ENCODE measurements around the gene NCAM1.

NCAM1 gene

DNA sequence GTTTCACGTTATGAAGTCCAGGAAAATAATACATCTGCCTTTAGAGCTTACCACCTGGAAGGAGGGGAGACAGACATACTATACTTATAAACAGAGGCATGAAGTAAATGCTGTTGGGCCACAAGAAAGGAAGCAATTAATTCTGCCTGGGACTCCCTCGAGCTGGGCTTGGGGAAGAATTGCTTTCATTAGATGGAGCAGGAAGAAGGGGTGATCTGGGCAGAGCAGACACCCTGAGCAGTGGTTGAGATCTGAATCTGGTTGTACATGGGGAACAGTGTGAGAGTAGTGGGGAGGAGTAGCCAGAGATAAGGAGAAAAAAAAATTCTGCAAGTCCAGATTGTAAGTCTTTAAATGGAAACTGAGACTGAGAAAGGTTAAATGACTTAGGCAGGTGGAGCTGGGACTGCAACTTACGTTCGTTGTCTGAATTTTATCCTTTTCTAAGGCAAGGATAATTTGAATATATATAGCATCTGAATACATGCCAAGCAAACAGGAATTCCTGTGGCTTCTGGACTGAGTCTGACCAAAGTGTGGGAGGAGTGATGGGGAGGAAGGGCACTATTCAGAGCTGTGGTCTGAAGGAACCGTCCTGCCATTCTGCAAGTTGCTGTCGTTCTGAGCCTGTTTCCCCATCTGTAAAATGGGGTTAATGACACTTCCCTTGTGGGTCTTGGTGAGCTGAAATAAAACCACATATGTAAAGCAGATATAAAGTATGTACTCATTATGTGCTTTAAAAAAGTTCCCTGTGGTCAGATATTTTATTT lies 7.9 kb downstream of the NCAM1 start:
- DNase-seq (ENCODE audit: low spot score) = no peak

DNA sequence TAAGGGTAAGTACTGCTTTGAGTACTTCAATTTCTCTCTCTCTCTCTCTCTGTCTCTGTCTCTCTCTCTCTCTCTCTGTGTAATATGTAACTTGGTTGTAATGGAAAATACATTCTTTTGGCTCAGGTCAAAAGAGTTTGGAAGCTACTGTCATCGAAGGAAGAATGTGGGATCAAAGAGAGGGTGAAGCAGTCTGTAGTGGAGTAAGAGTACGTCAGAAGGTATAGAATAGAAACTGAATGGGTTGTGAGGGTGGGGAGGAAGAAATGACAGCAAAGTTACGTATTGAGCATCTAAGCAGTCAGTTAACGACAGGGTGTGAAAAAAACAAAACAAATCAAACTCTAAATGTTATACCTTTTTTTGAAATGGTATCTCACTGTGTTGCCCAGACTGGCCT lies 10.0 kb downstream of the NCAM1 start:
- DNase-seq (ENCODE audit: low spot score) = no peak

DNA sequence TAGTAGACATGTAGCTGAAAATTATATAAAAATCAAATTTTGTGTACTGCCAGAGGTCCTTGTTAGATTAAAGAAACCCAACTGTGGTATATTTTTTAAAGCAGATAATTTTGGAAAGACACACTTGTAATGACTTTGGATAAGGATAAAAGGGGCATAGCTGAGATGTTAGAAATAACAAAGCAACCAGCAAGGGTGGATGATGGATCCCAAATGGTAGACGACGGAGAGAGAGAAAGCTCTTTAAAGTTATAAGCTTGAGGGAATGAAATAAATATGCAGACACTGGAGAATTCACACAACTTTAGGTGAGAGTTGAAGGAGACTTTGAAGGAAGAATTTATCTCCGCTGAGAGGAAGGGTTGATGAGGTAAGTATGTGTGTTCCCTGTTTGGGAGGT lies 10.6 kb downstream of the NCAM1 start:
- no peak for DNase-seq (ENCODE audit: low spot score)

DNA sequence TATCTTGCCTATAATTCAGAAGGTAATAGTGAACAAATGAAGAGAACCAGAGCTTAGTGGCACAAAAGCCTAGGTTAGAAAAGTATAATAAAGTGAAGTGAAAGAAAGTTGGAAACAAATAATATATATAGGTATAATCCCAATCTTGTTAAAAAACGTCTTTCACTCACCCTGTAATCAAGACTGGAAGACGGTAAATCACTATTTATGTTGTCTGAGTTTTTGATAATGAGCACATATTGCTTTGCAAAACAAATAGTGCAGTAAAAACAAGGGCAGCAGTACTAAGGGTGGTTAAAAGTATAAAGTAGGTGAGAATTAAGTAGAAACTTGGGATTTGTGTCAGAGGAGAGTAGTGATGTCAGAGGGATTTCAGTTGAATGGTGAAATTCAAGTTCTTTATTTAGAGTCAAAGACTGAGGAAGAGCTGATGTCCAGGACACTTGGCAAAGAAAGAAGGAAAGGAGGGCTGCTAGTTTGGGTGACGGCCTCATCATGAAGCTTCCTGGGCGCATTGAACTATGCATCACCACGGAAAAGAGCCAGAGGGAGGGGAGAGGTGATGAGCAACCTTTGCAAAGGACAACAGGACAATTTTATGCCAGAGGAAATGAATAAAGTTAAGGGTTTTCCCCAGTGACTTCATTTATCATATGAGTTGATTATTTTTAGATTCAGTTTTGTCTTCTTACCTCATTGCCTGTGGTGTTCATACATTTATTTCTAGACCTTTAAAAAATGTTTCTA lies 11.4 kb downstream of the NCAM1 start:
- DNase-seq (ENCODE audit: low spot score) = no peak

DNA sequence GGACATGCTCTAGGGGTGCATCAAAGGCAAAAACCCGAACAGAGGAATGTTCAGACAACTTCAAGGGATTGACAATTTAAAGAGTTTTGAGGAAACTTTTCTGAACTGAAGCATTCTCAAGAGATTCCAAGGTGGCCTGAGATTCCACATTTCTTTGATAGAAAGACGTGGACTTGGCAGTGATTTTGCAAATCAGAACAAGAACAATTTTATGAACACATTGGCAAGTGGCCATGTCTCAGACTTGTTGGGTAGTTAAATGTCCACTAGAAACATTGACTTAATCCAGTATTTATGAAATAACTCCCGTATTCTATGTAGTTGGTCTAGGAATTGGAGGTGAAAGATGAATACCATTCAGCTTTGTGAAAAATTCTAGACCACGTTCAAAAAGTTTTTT lies 13.8 kb downstream of the NCAM1 start:
- DNase-seq (ENCODE audit: low spot score) = no peak

DNA sequence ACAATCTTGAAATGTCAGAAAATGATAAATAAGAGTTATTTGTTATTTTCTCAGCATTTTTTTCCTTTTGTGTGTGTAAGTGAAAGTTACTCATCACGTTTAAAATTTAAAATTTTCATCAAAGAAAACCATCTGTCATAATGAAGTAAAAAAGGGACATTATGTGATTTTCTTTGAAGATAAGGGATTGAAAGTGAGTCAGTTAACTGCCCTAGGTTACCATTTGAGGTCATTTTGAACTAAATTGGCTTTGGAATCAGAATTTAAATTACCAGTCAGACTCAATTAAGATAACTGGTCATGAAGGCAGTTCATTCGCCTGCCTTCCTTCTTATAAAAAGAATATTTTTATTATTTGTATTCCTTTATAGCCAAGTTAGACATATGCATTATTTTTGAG lies 14.3 kb downstream of the NCAM1 start:
- DNase-seq (ENCODE audit: low spot score) = no peak

DNA sequence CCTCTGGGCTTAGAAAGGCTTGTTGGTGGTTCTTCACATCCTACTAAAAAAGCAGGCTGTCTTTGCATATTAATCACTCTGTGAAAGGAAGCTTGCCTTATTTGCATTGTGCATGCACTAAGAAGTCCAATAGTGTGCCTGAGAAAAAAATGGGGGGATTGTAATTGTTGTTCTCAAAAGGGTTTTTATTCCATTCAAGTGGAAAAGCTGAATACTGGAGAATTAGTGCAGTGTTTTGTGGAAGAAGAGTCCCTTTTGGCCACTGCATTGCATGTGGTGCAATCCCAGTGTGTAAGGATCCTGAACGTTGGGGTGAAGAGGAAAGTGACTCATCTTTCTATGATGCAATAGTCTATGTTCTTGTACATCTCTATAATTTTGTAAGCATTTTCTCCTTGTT lies 16.5 kb downstream of the NCAM1 start:
- DNase-seq (ENCODE audit: low spot score) = peak; percentile 93

DNA sequence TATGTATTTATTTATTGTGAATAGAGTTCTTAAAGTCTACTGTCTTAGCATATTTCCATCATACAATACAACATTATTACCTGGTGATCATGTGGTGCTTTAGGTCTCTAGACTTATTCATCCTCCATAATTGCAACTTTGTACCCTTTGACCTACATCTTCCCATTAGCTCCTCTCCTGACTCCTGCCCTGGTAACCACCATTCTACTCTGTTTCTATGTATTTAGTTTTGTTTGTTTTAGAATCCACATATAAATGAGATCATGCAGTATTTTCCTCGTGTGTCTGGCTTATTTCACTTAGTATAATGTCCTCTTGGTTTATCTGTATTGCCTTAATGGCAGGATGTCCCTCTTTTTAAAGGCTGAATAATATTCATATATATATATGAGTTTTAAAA lies 22.7 kb downstream of the NCAM1 start:
- no peak for DNase-seq (ENCODE audit: low spot score)

DNA sequence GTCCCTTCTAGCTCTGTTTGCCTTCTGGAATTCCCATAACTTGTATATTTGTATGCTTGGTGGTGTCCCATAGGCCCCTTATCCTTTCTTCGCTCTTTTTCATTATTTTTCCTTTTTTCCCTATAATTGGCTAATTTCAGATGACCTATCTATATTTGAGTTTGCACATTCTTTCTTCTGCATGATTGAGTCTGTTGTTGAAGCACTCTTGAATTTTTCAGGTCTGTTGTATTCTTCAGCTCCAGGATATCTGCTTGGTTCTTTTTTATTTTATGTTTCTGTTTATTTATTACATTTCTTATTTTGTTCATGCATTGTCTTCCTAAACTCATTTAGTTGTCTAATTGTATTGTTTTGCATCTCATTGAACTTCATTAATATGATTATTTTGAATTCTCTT lies 28.0 kb downstream of the NCAM1 start:
- DNase-seq (ENCODE audit: low spot score) = no peak

DNA sequence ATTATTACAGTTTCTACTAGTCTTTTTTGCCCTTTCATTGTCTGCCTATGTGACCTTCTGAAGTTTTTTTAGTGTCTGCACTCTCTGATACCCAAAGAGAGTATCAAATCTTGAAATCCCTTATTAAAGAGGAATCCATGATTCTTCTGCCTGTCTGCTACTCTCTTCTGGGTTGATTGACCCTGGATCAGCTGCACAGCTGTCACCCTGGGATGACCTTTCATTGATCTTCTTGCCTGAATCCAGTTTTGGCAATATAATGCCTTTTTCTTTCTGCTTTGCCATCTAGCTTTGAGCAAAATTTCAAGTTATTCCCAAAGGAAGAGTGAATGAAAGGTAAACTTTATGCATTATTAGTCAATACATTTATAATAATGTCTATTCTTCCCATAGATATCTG lies 32.6 kb downstream of the NCAM1 start:
- DNase-seq (ENCODE audit: low spot score) = no peak

DNA sequence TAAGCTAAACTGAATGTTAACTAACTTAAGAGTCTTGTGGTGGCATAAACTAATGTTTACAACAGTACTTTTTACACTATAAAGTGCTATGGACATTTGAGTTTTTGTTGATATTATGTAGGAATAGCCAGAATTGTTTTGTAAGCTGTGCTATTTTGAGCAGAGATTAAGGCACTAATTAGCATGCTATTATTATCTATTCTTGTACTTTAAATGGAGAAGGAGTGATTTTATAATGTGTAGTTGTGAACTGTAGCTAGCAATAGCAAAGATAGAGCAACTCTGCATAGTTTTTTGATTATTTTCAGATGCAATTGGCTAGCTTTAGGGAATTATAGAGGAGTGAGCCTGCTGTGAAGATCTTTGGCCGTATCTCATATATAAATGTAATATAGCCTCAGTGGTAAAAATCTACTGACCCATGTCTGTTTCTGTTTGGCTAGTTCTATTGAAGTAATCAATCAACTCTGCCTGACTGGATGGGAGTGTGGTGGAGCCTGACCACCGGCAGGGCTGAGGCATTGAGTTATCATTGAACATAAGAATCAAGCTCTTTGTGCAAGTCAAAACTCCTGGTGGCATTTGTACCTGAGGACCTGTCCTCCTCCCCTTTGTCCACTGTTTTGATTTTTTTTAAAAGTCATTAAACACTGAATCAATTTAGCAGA lies 34.3 kb downstream of the NCAM1 start:
- DNase-seq (ENCODE audit: low spot score) = no peak

DNA sequence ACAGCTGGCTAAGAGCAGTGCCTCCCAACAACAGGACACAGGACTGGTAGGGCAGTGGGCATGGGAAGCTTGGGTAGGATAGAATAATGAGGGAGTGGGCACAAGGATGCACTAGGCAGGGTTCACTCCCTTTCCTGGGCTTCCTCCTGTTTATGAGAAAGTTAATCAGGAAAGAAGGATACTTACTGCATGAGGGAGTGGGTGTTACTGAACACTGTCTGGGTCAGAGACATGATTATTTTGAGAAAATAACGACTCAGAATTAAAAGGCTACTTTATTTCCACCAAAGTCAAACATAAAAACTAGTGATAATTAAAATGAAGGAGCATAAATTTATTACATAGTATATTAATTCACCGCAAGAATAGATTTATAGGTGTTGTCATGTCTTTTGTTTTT lies 35.8 kb downstream of the NCAM1 start:
- DNase-seq (ENCODE audit: low spot score) = no peak

DNA sequence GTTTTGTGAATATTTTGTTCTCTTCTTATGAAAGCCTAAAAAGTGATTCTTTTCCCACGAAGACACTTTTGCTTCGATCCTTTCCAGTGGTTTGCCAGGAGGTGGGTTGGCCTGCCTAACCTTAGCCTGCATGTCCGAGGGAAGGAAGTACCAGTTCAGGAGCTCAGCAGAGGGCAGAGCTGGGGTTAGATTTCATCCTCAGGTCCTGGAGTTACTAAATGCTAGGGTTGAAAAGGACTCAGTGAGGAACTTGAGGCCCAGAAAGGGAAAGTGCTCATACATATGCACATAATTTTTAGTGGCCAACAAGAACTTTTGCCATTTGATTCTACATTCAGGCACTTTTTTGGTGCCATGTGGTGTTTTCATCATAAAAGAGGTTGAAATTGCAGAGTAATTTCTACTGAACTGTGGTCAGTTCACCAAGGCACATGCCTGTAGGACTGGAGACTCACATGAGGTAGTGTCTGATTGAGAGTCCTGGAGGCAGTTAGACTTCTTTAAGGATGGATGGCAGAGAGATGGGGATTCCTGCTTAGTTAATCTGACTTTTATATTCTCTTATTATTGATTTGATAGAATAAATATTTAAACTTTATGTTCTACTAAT lies 36.7 kb downstream of the NCAM1 start:
- DNase-seq (ENCODE audit: low spot score) = no peak

DNA sequence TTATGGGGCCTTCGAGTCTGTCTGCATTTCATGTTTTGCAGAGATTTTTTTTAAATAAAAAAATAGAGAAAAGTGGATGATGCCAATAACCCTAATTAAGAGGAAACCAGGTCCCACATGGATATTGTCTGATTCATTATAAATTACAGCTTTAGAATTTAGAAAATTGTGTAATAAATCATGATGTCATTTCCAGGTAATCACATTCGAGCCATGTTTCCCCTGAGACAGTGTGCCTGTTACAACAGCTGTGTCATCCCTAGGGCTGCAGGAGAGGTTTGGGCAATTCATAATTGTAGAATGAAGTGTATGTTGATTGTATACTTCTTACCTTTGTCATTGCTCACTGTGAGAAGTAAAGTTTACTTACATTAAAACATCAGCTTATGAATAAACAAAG lies 38.3 kb downstream of the NCAM1 start:
- no peak for DNase-seq (ENCODE audit: low spot score)

DNA sequence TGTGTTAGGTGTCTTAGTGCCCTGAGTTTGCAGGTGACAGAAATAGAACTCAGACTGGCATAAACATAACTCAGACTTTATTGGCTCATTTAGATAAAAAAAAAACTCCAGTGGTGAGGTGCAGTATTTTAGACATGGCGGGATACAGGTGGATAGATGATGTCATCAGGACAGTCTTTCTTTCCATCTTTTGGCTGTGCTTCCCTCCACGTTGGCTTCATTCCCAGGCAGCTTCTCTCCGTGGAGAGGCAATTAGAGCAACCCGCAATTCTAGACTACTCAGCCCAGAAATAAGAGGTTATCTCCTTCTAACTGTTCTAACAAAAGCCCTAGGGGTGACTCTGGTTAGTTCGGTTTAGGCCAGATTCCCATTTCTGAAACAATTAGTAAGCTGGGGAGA lies 40.5 kb downstream of the NCAM1 start:
- DNase-seq (ENCODE audit: low spot score) = no peak

DNA sequence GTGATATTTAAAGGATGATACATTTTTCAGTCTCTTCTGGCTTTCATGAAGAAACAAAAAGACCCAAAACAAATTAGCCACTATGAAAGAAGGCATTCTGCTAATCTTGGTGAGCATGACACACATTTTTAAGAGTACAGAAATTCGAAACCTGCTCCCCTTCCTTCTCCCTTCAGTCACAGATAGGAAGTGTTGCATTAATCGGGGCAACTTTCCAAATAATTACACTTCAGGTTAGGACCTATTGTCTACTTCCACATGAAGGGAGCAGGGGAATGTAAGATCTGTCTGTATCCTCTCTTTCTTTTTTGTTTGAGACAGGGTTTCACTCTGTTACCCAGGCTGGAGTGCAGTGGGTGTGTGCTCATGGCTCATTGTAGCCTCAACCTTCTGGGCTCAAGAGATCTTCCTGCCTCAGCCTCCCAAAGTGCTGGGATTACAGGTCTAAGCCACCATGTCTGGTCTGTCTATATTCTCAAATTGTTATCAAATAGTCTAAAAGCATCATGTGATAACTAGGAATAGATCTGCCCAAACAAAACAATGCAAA lies 45.8 kb downstream of the NCAM1 start:
- DNase-seq (ENCODE audit: low spot score) = no peak

DNA sequence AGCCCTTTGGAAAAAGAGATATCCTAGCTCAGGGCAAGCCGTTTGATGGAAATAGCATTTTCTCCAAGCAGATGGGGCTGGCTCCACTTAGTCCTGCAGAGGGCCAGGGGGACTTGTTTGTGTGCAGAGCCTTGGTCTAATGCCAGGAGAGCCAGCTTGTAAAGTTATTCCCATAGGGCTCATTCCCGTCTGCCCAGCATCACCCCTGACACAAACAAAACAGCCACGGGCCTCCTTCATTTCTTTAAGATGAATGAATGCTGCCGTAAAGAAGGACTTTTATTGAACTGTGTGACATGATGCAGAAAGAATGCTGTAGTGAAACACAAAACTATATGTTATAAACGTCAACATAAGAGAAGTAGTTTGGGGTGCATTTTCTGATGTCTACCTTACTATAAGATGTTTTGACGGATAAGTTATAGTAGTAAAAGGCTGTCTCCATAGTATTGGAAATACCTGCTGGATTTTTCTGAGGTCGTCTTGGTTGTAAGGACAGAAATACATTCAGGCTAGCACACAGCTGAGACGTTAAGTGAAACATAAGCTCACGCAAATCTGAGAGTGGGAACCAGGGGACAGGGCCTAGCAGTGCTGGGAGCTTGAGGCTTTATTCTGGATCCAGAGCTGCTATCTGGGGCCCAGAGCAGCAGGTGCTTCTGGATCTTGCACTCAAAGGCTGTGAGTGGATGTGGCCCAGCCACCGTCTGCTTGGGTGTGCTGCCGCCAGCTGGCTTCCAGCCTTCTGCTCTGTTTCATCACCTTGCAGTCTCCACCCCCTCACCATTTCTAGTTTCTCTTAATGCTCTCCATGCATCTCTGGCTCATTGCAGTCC lies 53.3 kb downstream of the NCAM1 start:
- DNase-seq (ENCODE audit: low spot score) = peak; percentile 19

DNA sequence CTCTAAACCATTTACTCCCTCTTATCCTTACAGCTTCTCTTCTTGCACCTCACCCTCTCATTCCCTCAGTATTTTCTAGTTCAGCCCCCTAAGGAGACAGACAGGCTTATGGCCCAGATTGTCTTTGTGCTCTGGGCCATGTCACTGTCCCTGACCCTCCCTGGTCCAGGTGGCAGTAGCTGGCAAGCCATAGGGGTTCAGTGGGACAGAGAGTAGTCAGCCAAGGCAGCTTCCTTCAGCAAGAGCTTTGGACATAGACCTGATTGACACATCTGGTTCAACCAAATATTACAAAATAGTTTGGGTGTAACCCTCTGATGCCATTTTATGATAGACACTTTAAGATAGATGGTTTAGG lies 53.9 kb downstream of the NCAM1 start:
- DNase-seq (ENCODE audit: low spot score) = no peak

DNA sequence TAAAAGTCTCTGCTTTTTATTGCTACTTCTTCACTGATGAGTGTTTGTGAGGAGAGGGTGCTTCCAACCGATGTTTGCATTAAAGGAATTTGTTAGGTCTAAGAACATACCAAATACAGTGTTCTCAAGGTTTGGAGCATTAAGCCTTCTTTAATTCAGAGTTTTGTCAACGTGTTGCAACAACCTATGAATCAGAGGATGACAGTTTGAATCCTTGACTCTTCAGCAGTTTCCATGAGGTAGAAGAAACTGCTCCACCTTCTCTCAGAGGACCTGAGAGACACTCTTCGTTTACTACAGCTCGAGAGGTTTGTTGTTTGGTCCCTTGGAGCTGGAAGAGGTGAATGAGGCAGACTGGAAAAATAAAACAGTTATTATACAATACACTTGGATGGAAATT lies 55.7 kb downstream of the NCAM1 start:
- DNase-seq (ENCODE audit: low spot score) = no peak

DNA sequence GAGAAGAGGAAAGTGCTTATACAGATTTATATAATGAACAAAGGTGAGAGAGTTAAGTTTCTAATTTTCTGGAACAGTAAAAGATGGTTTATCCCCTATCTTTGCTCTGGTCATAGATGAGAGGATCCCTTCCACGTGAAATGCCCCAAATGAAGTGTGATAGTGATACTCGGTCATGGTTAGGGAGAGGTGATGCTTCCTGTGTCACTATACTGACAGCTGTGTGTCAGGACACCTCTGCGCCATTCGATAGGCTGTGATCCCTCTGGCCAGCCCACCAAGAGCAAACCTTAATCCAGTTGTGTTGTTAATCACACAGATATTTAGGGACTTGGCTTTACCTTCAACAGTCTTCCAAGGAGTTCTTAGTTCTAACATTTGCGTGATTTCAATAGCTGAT lies 57.7 kb downstream of the NCAM1 start:
- DNase-seq (ENCODE audit: low spot score) = no peak

DNA sequence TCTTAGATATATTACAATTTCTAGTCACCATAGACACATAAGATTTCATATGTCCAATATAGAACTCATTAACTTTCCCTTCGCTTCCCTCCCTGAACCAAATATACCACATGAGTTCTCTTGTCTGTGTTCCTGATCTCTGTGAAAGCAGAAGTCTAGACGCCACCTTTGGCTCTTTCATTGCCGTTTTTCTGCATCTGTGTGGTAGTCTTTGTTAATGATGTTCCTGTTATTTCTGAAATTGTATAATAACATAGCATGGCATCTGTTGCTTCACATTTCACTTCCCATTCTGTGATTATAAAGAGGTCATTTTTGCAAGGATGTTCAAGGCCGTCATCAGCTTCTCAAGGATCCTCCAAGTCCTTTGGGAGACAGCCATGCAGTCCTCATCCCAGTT lies 58.5 kb downstream of the NCAM1 start:
- no peak for DNase-seq (ENCODE audit: low spot score)

DNA sequence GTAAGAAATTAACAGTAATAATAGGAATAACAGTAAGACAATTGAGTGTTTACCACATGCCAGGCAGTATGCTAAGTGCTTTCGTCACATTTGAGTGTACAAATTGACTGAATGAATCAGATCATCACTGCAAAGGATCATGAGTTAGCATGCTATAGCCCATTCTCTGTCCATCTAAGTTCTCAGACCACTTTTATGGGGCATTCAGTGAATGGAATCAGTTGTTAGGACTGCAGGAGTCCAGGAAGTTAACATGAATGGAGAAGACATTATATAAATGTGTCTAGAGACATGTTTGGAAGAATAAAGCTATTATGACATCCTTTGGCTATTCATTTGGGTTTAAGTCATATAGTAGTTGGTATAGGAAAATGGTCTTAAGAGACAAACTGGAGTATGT lies 59.9 kb downstream of the NCAM1 start:
- DNase-seq (ENCODE audit: low spot score) = no peak
